Glomerular visceral epithelial cell (primary cell): ENCODE measurements around the gene RGS9.
"Not testable (repeated sequence)": the region's sequence is repeated elsewhere in the genome, so short reads cannot be mapped to it uniquely, and the experiment has no call there.

Source experiments
- DNase-seq: peaks from one replicate; pipeline ENCODE4 v3.0.0-alpha.2; 2016; ENCODE audit errors: extremely low spot score

RGS9 gene

GRCh38 chr17:65115839-65116238, 21.3 kb upstream of the RGS9 start:
- no peak for DNase-seq

DNA sequence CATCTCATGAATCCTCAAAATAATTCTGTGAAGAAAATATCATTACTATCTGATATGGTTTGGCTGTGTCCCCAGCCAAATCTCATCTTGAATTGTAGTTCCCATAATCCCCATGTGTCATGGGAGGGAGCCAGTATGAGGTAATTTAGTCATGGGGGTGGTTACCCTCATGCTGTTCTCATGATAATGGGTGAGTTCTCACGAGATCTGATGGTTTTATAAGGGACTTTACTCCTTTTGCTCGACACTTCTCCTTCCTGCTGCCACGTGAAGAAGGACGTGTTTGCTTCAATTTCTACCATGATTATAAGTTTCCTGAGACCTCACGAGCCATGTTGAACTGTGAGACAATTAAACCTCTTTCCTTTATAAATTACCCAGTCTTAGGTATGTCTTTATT, 20.7 kb upstream of the RGS9 start:
- not testable (repeated sequence) for DNase-seq

DNA sequence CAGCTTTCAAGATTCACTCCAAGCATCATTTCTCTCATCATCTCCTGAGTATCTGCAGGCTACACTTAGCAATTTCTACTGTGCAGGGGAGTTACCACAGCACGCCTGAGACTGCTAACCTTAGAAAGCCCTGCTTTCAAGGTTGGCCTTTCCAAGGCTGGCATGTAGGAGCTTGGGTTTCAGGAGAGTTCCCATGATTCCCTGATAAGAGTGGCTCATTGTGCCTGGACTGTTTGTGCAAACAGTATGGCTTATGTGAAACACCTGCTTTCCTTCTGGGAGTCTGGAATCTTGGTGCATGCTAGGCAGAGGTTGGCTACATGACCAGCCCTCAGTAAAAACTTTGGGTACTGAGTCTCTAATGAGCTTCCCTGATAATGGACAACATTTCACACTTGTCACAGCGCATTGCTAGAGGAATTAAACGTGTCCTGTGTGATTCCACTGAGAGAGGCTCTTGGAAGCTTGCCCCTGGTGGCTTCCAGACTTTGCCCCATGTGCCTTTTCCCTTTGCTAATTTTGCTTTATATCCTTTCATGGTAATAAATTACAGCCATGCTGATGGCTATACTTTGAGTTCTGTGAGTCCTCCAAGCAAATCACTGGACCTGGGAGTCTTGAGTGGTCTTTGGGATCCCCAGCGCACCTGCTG, 19.7 kb upstream of the RGS9 start:
- no peak for DNase-seq

- no peak for DNase-seq
Measured at GRCh38 chr17:65121368-65121767, 15.8 kb upstream of the RGS9 start.

- peak; percentile 74 for DNase-seq
Measured at GRCh38 chr17:65121916-65122806, 15.0 kb upstream of the RGS9 start.

GRCh38 chr17:65122836-65123756, 14.1 kb upstream of the RGS9 start:
- DNase-seq: peak; percentile 92

DNA sequence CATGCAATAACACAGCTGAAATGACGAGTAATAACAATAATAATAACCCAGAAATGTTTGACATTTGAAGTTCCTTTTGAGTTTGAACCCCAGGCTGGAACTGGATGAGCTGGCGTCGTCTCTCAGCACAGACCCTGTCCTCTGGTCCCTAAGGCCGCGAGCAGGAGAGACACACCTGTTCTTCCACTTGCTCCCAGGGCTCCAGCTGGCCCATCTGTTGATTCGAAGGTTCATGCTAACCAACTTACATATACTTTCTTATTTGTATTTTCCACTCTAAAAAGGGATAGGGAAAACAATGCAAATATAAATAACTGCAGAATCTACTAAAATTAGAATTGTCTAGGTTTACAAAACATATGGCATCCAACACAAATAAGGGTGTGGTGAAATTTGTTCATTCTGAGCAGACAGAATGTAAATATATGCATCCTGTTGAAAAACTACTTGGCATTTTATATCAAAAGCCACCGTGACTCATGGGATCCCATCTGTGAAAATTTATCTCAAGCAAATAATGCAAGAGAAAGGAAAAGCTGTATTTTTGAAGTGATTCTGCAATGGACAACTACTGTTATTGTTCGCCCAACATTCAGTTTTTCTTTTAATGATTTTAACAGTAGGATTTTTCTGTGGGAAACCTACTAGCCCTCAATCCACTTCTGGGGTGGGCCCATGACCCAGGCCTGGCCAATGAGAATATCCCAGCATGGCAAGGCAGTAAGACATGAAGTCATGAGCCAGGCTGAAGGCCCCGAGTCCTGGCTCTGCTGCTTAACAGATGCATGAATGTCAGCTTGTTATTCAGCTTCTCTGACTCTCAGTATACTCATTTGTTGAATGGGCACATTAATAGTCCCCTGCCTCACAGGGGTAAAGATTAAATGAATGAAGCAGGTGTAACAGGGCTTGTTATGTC, 13.2 kb upstream of the RGS9 start:
- DNase-seq: no peak

GRCh38 chr17:65130832-65131231, 6.3 kb upstream of the RGS9 start:
- no peak for DNase-seq

DNA sequence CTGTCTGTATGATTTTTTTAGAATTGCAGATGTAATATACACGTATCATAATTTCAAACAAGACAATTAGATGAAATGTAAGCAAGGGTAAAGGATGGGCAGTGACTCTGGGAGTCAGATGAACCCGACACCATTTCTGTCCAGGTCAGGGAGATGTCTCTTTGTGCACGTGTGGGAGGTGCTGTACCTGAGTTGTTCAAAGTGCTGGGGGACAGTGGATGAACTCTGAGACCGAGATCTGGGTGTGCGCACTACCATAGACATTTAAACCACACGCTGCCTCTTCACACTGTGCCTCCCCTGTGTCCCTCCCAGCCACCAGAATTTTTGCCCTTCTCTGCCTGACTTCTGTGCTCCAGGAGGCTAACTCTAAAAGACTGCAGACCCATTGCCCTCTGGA, 5.9 kb upstream of the RGS9 start:
- DNase-seq: no peak

DNA sequence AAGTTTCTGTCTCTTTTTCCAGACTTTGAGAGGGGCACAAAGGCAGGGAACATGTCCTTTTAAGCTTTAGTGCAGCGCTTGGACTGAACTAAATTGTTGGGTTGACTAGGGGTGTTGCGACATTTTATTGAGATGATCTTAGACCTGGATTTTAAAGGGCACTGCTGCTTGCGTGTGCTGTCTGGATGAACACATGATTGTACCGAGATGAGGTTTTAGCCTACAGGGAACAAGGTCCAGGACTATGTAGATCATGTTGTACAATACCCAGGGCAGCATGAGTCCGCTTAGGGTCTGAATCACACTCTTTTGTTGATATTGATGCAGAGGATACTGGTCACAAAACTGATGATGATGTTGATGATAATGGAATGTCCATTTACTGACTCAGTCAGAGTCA, 5.2 kb upstream of the RGS9 start:
- DNase-seq: no peak

GRCh38 chr17:65134035-65134434, 3.1 kb upstream of the RGS9 start:
- no peak for DNase-seq

- DNase-seq: no peak
Measured at GRCh38 chr17:65139101-65139764, 2.1 kb downstream of the RGS9 start.

- DNase-seq: no peak
Measured at GRCh38 chr17:65142247-65142646, 5.1 kb downstream of the RGS9 start.

- no peak for DNase-seq
Measured at GRCh38 chr17:65143889-65144604, 6.9 kb downstream of the RGS9 start.

GRCh38 chr17:65145743-65146142, 8.6 kb downstream of the RGS9 start:
- DNase-seq: no peak

DNA sequence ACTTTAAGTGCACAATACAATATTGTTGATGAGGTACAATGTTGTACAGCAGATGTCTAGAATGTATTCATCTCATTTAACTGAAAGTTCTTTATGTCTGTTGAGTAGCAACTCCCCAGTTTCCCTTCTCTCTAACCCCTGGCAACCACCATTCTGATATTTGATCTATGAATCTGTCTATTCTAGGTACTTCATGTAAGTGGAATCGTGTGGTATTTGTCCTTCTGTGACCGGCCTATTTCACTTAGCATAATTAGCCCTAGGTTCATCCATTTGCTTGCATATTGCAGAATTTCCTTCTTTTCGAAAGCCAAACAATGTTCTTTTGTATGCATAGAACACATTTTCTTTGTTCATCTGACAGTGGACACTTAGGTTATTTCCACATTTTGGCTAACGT, 10.8 kb downstream of the RGS9 start:
- no peak for DNase-seq

GRCh38 chr17:65154770-65155589, 17.8 kb downstream of the RGS9 start:
- peak; percentile 44 for DNase-seq

- DNase-seq: no peak
Measured at GRCh38 chr17:65155622-65156021, 18.5 kb downstream of the RGS9 start.
